Osteoblast (primary cell): ENCODE data around the gene CD80. TPM values are rescaled to one million over a fixed set of nuclear protein-coding genes. Genes with fewer than 3 reads are reported as not detected.

Experiments
- DNase-seq: peaks from one replicate; pipeline ENCODE4 v3.0.0; 2011; ENCODE audit warnings: low spot score, mixed read lengths; ENCODE audit not compliant: insufficient read length; ENCODE audit errors: missing footprints
- H2AFZ ChIP-seq: 2 replicates; pipeline ENCODE4 v1.6.0; 2011; ENCODE audit warnings: mild to moderate bottlenecking, low read length
- H3K27ac ChIP-seq: 2 replicates; pipeline ENCODE4 v1.5.1; 2011; ENCODE audit warnings: mild to moderate bottlenecking, low read depth, low read length, moderate library complexity
- H3K27me3 ChIP-seq: 2 replicates; pipeline ENCODE4 v1.6.0; 2012; ENCODE audit warnings: mild to moderate bottlenecking, control low read depth, inconsistent platforms, low read length, moderate library complexity; ENCODE audit not compliant: insufficient read depth
- H3K36me3 ChIP-seq: 2 replicates; pipeline ENCODE4 v1.5.1; 2011; ENCODE audit warnings: mild to moderate bottlenecking, low read length, control low read depth, moderate library complexity; ENCODE audit not compliant: insufficient read depth
- H3K4me1 ChIP-seq: 2 replicates; pipeline ENCODE4 v1.5.1; 2011; ENCODE audit warnings: mild to moderate bottlenecking, low read length, control low read depth, moderate library complexity; ENCODE audit not compliant: insufficient read depth
- H3K4me2 ChIP-seq: 2 replicates; pipeline ENCODE4 v1.6.0; 2011; ENCODE audit warnings: mild to moderate bottlenecking, low read length; ENCODE audit not compliant: insufficient read depth
- H3K4me3 ChIP-seq: fragments of 200-600 bp; sonication (generic); 3 replicates; pipeline ENCODE4 v1.5.1; 2012; ENCODE audit warnings: mild to moderate bottlenecking, low read length, inconsistent platforms; ENCODE audit not compliant: insufficient read depth
- H3K79me2 ChIP-seq: 2 replicates; pipeline ENCODE4 v1.6.0; 2012; ENCODE audit warnings: mild to moderate bottlenecking, low read length, control low read depth, inconsistent platforms; ENCODE audit not compliant: insufficient read depth
- H3K9me3 ChIP-seq: 2 replicates; pipeline ENCODE4 v1.5.1; 2011; ENCODE audit warnings: low read depth, low read length, control low read depth
- H4K20me1 ChIP-seq: 2 replicates; pipeline ENCODE4 v1.6.0; 2012; ENCODE audit warnings: mild to moderate bottlenecking, low read length, control low read depth; ENCODE audit not compliant: insufficient read depth
- CTCF ChIP-seq: IDR thresholded peaks from 2 replicates; pipeline ENCODE4 v1.5.1; 2011; ENCODE audit warnings: mild to moderate bottlenecking, low read depth, low read length, moderate library complexity; ENCODE audit errors: extremely low read depth
- total RNA-seq: library from RNA; depleted of rRNA; stranded (reverse); fragments of >200 nt; gene quantifications from 2 replicates; pipeline ENCODE4 v1.2.3, GENCODE V29; 2012

CD80 gene
- total RNA-seq, 1 donor, result 2.5 TPM

GRCh38 chr3:119498186-119499011 lies 61.0 kb downstream of the CD80 start, which contains the start of gene TIMMDC1:
Gene TIMMDC1, plus strand, starts transcription at chr3:119498547. Its CDS starts 187 bp downstream, at chr3:119498734.
- no peak for TF ChIP-seq CTCF
- H3K79me2 ChIP-seq, result peaks cover 41% of the 10 kb centered on the region
- H3K9me3 ChIP-seq, result no peaks in the 10 kb centered on the region
- H3K27ac ChIP-seq, result peak within 1 kb of the TSS; percentile 97
- peaks cover 14% of the 10 kb centered on the region for H3K36me3 ChIP-seq
- H2AFZ ChIP-seq, result peak within 1 kb of the TSS; percentile 100
- no peaks in the 10 kb centered on the region for H4K20me1 ChIP-seq
- H3K27me3 ChIP-seq, result no peaks in the 10 kb centered on the region
- peak; percentile 96 for DNase-seq
- H3K4me2 ChIP-seq, result peak within 1 kb of the TSS; percentile 88
- H3K4me3 ChIP-seq, result peak within 1 kb of the TSS; percentile 100
- H3K4me1 ChIP-seq, result peaks cover 25% of the 10 kb centered on the region

- Histone ChIP-seq H3K27me3 (no peaks in the 10 kb centered on the region), H2AFZ (peak overlapping the region; percentile 78), H3K36me3 (peaks cover 9% of the 10 kb centered on the region), H3K9me3 (no peaks in the 10 kb centered on the region), H3K4me3 (peak overlapping the region; percentile 100), H4K20me1 (no peaks in the 10 kb centered on the region), H3K79me2 (peaks cover 39% of the 10 kb centered on the region), H3K27ac (peak overlapping the region; percentile 97), H3K4me1 (peaks cover 25% of the 10 kb centered on the region), H3K4me2 (peak overlapping the region; percentile 88)
- DNase-seq, result peak; percentile 75
- TF ChIP-seq CTCF, result no peak
These were observed 61.6 kb downstream of the CD80 start for GRCh38 chr3:119497820-119498185.

- Histone ChIP-seq H3K4me1 (peaks cover 11% of the 10 kb centered on the region), H3K79me2 (peaks cover 16% of the 10 kb centered on the region), H3K4me2 (no peak overlapping the region), H4K20me1 (no peaks in the 10 kb centered on the region), H3K9me3 (no peaks in the 10 kb centered on the region), H3K27me3 (no peaks in the 10 kb centered on the region), H2AFZ (no peak overlapping the region), H3K27ac (no peak overlapping the region), H3K4me3 (no peak overlapping the region), H3K36me3 (peaks cover 12% of the 10 kb centered on the region)
- no peak for DNase-seq
- TF ChIP-seq CTCF, result peak; percentile 23
These were observed 64.8 kb downstream of the CD80 start for GRCh38 chr3:119494597-119494996.

GRCh38 chr3:119492810-119493209 lies 66.6 kb downstream of the CD80 start:
- Histone ChIP-seq H3K9me3 (no peaks in the 10 kb centered on the region), H4K20me1 (no peaks in the 10 kb centered on the region), H3K27me3 (no peaks in the 10 kb centered on the region), H3K4me3 (no peak overlapping the region), H3K79me2 (peaks cover 4% of the 10 kb centered on the region), H3K27ac (no peak overlapping the region), H2AFZ (no peak overlapping the region), H3K36me3 (peaks cover 13% of the 10 kb centered on the region), H3K4me2 (no peak overlapping the region), H3K4me1 (peaks cover 6% of the 10 kb centered on the region)
- no peak for TF ChIP-seq CTCF
- DNase-seq, result no peak
